ENCODE results near the gene HOXC12.

- TF ChIP-seq CTCF (IDR thresholded peaks at IDR 0.05; ENCODE audit: insufficient read depth, low read depth, low read length) (no peak), EZH2 (IDR thresholded peaks at IDR 0.05; ENCODE audit: insufficient read depth, low read length) (no peak)
These were observed 41.8 kb downstream of the HOXC12 start for GRCh38 chr12:53996240-53997203.

Measured in astrocyte (in vitro differentiated cells and primary cell).